CD4-positive, CD25-positive, alpha-beta regulatory T cell (primary cell): ENCODE results near the gene TNFAIP2. TPM values are rescaled to one million over a fixed set of nuclear protein-coding genes. Genes with fewer than 3 reads are reported as not detected.
A peak's percentile ranks its signal among the peaks of the same experiment; 100 is the strongest.
"Not testable (repeated sequence)": the region's sequence is repeated elsewhere in the genome, so short reads cannot be mapped to it uniquely, and the experiment has no call there.

ENCODE experiments used
- ATAC-seq, 2 donors: fragments of 150-1000 bp; cut with Tn5 transposase; one replicate each; pipeline ENCODE4 v1.10.0; 2021; ENCODE audit warnings: low read depth in 2 of 2, moderate number of reproducible peaks in 2 of 2, moderate library complexity in 1 of 2
- DNase-seq, 3 donors: peaks; one replicate each; pipeline versions ENCODE4 v3.0.0 to v3.0.0-alpha.2; 2012 to 2022; ENCODE audit warnings: mixed read lengths in 1 of 3
- H3K27ac ChIP-seq: one replicate; pipeline ENCODE4 v1.7.0; 2013; ENCODE audit warnings: mild to moderate bottlenecking, low read length; ENCODE audit not compliant: insufficient read depth, poor library complexity, severe bottlenecking
- H3K27me3 ChIP-seq: one replicate; pipeline ENCODE4 v1.7.0; 2013; ENCODE audit warnings: low read length; ENCODE audit not compliant: control insufficient read depth, insufficient read depth
- H3K36me3 ChIP-seq: one replicate; pipeline ENCODE4 v1.7.0; 2013; ENCODE audit warnings: mild to moderate bottlenecking, low read length, moderate library complexity; ENCODE audit not compliant: control insufficient read depth, insufficient read depth
- H3K4me1 ChIP-seq: 2 replicates; pipeline ENCODE4 v1.7.0; 2013; ENCODE audit warnings: mild to moderate bottlenecking, low read length; ENCODE audit not compliant: insufficient read depth, control insufficient read depth, poor library complexity, severe bottlenecking
- H3K4me3 ChIP-seq: one replicate; pipeline ENCODE4 v1.7.0; 2013; ENCODE audit warnings: low read depth, mild to moderate bottlenecking, low read length, moderate library complexity
- H3K9me3 ChIP-seq, 2 experiments: 1 replicate in 1 of 2; 2 replicates in 1 of 2; pipeline ENCODE4 v1.7.0; 2013; ENCODE audit warnings: low read length in 2 of 2, mild to moderate bottlenecking in 1 of 2, moderate library complexity in 1 of 2; ENCODE audit not compliant: control insufficient read depth in 2 of 2
- H3K27ac Mint-ChIP-seq, 3 donors: one replicate each; pipeline ENCODE4 v1.8.0; 2020 to 2022; ENCODE audit warnings: mild to moderate bottlenecking in 3 of 3, mixed read lengths in 3 of 3, moderate library complexity in 2 of 3
- H3K27me3 Mint-ChIP-seq: one replicate; pipeline ENCODE4 v1.8.0; 2022; ENCODE audit warnings: mild to moderate bottlenecking, mixed read lengths
- H3K36me3 Mint-ChIP-seq: one replicate; pipeline ENCODE4 v1.8.0; 2020; ENCODE audit warnings: mixed read lengths
- H3K4me1 Mint-ChIP-seq, 4 donors: one replicate each; pipeline ENCODE4 v1.8.0; 2020 to 2022; ENCODE audit warnings: mixed read lengths in 4 of 4, mild to moderate bottlenecking in 1 of 4
- H3K4me3 Mint-ChIP-seq, 4 donors: one replicate each; pipeline ENCODE4 v1.8.0; 2020 to 2022; ENCODE audit warnings: mild to moderate bottlenecking in 4 of 4, mixed read lengths in 4 of 4, moderate library complexity in 3 of 4
- H3K9me3 Mint-ChIP-seq, 7 donors: one replicate each; pipeline ENCODE4 v1.8.0; 2020 to 2022; ENCODE audit warnings: mixed read lengths in 7 of 7, mild to moderate bottlenecking in 3 of 7, moderate library complexity in 2 of 7
- polyA plus RNA-seq, 4 donors: library from polyadenylated mRNA; unstranded; fragments of 300-500 nt; fragmentation: Illumina TruSeq; gene quantifications; one replicate each; pipeline ENCODE4 v1.2.3, GENCODE V29; 2021
- total RNA-seq: library from RNA; stranded (reverse); gene quantifications from one replicate; pipeline ENCODE4 v1.2.3, GENCODE V29; 2022

The TNFAIP2 gene
- total and polyA plus RNA-seq, 5 donors from 2014 or later = 0.64 TPM; not detected in 4

GRCh38 chr14:103113774-103114173, 9.5 kb upstream of the TNFAIP2 start:
- H3K4me1 ChIP-seq = no peaks in the 10 kb centered on the region
- H3K36me3 Mint-ChIP-seq = no peaks in the 10 kb centered on the region
- DNase-seq = no peak
- no peaks in the 10 kb centered on the region for H3K27me3 ChIP-seq
- no peak overlapping the region for H3K4me3 Mint-ChIP-seq
- no peak for ATAC-seq
- no peak overlapping the region for H3K27ac Mint-ChIP-seq
- H3K9me3 Mint-ChIP-seq = no peaks in the 10 kb centered on the region
- no peaks in the 10 kb centered on the region for H3K9me3 ChIP-seq
- no peak overlapping the region for H3K4me3 ChIP-seq
- no peak overlapping the region for H3K27ac ChIP-seq
- H3K36me3 ChIP-seq = no peaks in the 10 kb centered on the region
- H3K4me1 Mint-ChIP-seq = peaks cover 3 to 13% (median 7%) of the 10 kb centered on the region in 4 donors
- peaks cover 24% of the 10 kb centered on the region for H3K27me3 Mint-ChIP-seq

DNA sequence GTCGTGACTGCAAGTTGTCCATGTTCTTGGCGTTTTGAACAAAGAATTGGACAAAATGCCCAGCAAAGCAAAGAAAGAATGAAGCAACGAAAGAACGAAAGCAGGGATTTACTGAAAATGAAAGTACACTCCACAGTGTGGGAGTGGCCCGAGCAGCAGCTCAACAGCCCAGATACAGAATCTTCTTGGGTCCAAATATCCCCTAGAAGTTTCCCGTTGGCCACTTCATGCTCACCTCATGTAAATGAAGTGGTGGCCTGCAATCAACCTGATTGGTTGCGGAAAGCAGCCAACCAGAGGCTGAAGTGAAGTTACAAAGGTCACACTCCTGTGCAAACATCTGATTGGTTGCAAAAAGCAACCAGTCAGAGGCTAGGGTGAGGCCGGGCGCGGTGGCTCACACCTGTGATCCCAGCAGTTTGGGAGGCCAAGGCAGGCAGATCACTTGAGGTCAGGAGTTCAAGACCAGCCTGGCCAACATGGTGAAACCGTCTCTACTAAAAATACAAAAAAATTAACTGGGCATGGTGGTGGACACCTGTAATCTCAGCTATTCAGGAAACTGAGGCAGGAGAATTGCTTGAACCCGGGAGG, 8.1 kb upstream of the TNFAIP2 start:
- DNase-seq = peak in 1 of 3 donors; percentile 31
- H3K36me3 Mint-ChIP-seq, H3K27ac ChIP-seq, ATAC-seq, H3K4me1 ChIP-seq, H3K27me3 ChIP-seq, H3K36me3 ChIP-seq, H3K9me3 Mint-ChIP-seq, H3K9me3 ChIP-seq: not testable (repeated sequence)
- Mint-ChIP-seq H3K4me3 (peak overlapping the region in 2 of 4 donors; percentile 3 to 58), H3K27me3 (peaks cover 26% of the 10 kb centered on the region), H3K27ac (peak overlapping the region in 2 of 3 donors; percentile 37 to 68), H3K4me1 (peaks cover 3 to 13% (median 9%) of the 10 kb centered on the region in 4 donors)
- H3K4me3 ChIP-seq = peak overlapping the region; percentile 43

DNA sequence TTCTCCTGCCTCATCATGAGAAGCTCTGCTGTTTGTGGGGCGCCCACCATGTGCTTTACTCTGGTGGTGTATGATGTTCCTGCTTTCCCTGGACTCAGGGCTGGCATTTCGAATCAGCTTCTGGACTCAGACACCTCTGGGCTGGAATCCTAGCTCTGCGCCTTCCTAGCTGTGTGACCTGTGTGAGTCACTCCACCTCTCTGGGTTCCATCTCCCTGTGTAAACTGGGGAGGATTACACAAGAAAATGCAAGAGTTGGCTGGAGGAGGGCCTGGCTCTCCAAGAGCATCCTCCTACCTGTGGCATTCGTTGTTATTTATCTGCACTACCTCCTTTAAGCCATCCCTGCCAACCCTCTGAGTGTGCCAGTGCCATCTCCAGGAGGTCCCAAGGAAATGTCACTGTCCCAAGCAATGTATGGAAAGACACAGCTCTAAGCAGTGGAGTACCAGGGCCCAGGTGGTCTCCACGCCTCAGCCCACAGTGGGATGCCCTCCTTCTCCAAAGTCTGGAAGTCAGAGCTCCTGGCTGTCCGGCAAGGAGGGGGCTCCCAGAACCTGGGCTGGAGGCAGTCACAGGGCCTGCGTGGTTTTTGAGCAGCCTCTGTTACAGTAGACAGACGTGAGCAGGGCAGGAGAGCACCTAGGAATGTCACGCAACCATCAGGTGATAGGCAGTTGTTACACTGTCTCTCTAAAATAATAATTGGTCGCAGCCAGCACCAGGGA, 7.3 kb upstream of the TNFAIP2 start:
- Histone ChIP-seq H3K36me3 (no peaks in the 10 kb centered on the region), H3K4me3 (no peak overlapping the region), H3K27me3 (no peaks in the 10 kb centered on the region), H3K27ac (no peak overlapping the region), H3K9me3 (no peaks in the 10 kb centered on the region), H3K4me1 (no peaks in the 10 kb centered on the region)
- DNase-seq = no peak
- ATAC-seq = no peak
- Mint-ChIP-seq H3K27ac (no peak overlapping the region), H3K36me3 (no peaks in the 10 kb centered on the region), H3K4me1 (peaks cover 3 to 13% (median 9%) of the 10 kb centered on the region in 4 donors), H3K9me3 (no peaks in the 10 kb centered on the region), H3K4me3 (peak overlapping the region in 2 of 4 donors; percentile 21 to 32), H3K27me3 (peaks cover 28% of the 10 kb centered on the region)

DNA sequence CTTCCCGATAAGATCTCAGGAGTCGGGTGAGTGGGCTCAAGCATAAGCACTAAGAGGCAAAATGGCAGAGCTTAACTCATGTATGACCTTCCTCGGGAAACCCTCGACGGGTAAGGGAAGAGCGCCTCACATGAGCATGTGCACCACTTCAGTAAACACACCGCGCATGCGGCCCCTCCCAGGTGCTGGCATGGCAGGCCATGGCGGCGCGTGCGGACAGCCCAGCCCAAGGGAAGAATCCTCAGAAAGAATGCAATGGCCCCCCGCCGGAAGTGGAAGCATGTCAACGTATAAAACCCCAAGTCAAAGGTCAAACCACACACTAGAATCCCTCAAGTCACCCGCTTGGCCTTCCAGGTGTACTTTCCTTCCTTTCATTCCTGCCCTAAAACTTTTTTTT, 6.6 kb upstream of the TNFAIP2 start:
- Mint-ChIP-seq H3K27me3 (peaks cover 31% of the 10 kb centered on the region), H3K27ac (no peak overlapping the region), H3K4me1 (peaks cover 3 to 13% (median 9%) of the 10 kb centered on the region in 4 donors), H3K36me3 (no peaks in the 10 kb centered on the region), H3K4me3 (no peak overlapping the region), H3K9me3 (no peaks in the 10 kb centered on the region)
- Histone ChIP-seq H3K27me3 (no peaks in the 10 kb centered on the region), H3K36me3 (no peaks in the 10 kb centered on the region), H3K4me3 (no peak overlapping the region), H3K27ac (no peak overlapping the region), H3K4me1 (no peaks in the 10 kb centered on the region), H3K9me3 (no peaks in the 10 kb centered on the region)
- ATAC-seq (no peak), DNase-seq (no peak)

- H3K27ac ChIP-seq, H3K9me3 Mint-ChIP-seq, H3K4me3 ChIP-seq, H3K4me1 ChIP-seq, H3K36me3 ChIP-seq, ATAC-seq, H3K27me3 ChIP-seq, H3K27ac Mint-ChIP-seq, H3K36me3 Mint-ChIP-seq, H3K9me3 ChIP-seq, H3K4me3 Mint-ChIP-seq, DNase-seq: not testable (repeated sequence)
- Mint-ChIP-seq H3K4me1 (peaks cover 3 to 13% (median 9%) of the 10 kb centered on the region in 4 donors), H3K27me3 (peaks cover 36% of the 10 kb centered on the region)
Measured at GRCh38 chr14:103117499-103117898, 5.8 kb upstream of the TNFAIP2 start.

- no peak for DNase-seq
- H3K27me3 Mint-ChIP-seq = peaks cover 36% of the 10 kb centered on the region
- no peaks in the 10 kb centered on the region for H3K4me1 ChIP-seq
- H3K27ac Mint-ChIP-seq = no peak overlapping the region
- no peaks in the 10 kb centered on the region for H3K9me3 Mint-ChIP-seq
- no peak overlapping the region for H3K4me3 ChIP-seq
- H3K4me1 Mint-ChIP-seq = peaks cover 3 to 13% (median 9%) of the 10 kb centered on the region in 4 donors
- no peak for ATAC-seq
- H3K27ac ChIP-seq = no peak overlapping the region
- H3K4me3 Mint-ChIP-seq = no peak overlapping the region
- H3K36me3 Mint-ChIP-seq = no peaks in the 10 kb centered on the region
- H3K36me3 ChIP-seq = no peaks in the 10 kb centered on the region
- H3K9me3 ChIP-seq = no peaks in the 10 kb centered on the region
- H3K27me3 ChIP-seq = no peaks in the 10 kb centered on the region
Measured at GRCh38 chr14:103118018-103118662, 5.1 kb upstream of the TNFAIP2 start.

DNA sequence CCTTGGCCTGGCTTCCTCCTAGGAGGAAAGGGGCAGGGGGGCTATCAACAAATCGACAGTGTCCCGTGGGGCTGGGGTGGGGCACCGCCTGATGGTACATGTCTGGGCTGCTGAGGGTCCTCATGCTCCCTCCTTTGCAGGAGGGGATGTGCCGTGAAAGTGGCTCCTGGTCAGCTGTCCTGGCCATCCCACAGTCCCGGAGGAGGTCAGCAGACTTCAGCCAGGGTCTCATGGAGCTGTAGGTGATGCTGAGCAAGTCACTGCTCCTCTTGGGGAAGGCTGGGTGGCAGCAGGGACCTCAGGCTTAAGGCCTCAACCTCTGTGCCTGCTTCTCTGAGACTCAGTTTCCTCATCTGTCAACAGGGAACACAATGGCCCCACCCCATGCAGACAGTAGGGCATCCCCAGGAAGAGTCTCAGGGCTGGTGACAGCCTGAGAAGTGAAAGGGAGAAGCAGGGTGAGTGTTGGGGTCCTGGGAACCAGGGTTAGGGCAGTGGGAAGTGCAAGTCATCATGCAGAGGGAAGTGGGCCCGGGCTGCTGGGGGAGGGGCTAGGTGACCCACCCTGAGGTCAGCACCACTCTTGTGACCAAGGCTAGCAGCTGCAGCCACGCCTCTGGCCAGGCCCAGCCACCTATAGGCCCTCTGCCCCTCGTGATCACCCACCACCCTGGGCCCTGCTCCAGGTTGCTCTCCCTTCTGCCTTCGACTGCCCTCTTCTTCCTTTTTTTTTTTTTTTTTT, 4.4 kb upstream of the TNFAIP2 start:
- H3K9me3 ChIP-seq = no peaks in the 10 kb centered on the region
- no peak overlapping the region for H3K27ac Mint-ChIP-seq
- no peaks in the 10 kb centered on the region for H3K9me3 Mint-ChIP-seq
- H3K4me3 ChIP-seq = no peak overlapping the region
- H3K27me3 Mint-ChIP-seq = peaks cover 37% of the 10 kb centered on the region
- no peak overlapping the region for H3K27ac ChIP-seq
- H3K4me3 Mint-ChIP-seq = no peak overlapping the region
- no peaks in the 10 kb centered on the region for H3K36me3 Mint-ChIP-seq
- ATAC-seq (peak in 1 of 2 donors; percentile 41), DNase-seq (no peak)
- peaks cover 3 to 14% (median 9%) of the 10 kb centered on the region in 4 donors for H3K4me1 Mint-ChIP-seq
- no peaks in the 10 kb centered on the region for H3K36me3 ChIP-seq
- peaks cover 2% of the 10 kb centered on the region for H3K4me1 ChIP-seq
- no peaks in the 10 kb centered on the region for H3K27me3 ChIP-seq
